Ascending aorta (tissue), 2 donors: Measurements from ENCODE around the gene RCAN3. TPM values are rescaled to one million over a fixed set of nuclear protein-coding genes. Genes with fewer than 3 reads are reported as not detected.

ENCODE experiments used
- DNase-seq, 2 donors: peaks; one replicate each; pipeline ENCODE4 v3.0.0-alpha.2; 2019; ENCODE audit warnings: low spot score in 2 of 2
- H3K27ac ChIP-seq, 2 donors: fragments of 200-600 bp; sonication (generic); one replicate each; pipeline ENCODE4 v1.5.1; 2016 to 2017; ENCODE audit warnings: mild to moderate bottlenecking in 1 of 2
- H3K27me3 ChIP-seq: fragments of 200-600 bp; sonication (generic); one replicate; pipeline ENCODE4 v1.5.1; 2017
- H3K36me3 ChIP-seq, 2 donors: fragments of 200-600 bp; sonication (generic); one replicate each; pipeline ENCODE4 v1.5.1; 2016
- H3K4me1 ChIP-seq, 2 donors: fragments of 200-600 bp; sonication (generic); one replicate each; pipeline ENCODE4 v1.5.1; 2016 to 2017; ENCODE audit warnings: mild to moderate bottlenecking in 1 of 2
- H3K4me3 ChIP-seq, 2 donors: fragments of 200-600 bp; sonication (generic); one replicate each; pipeline ENCODE4 v1.5.1; 2016 to 2017; ENCODE audit warnings: mild to moderate bottlenecking in 1 of 2
- H3K9me3 ChIP-seq, 2 donors: fragments of 200-600 bp; sonication (generic); one replicate each; pipeline ENCODE4 v1.5.1; 2016
- intact Hi-C: fragments of 100-400 bp; cut with DNase I; formaldehyde crosslinking; loops from one replicate; pipeline ENCODE4 v1.15.1; 2023
- total RNA-seq: library from RNA; depleted of rRNA; stranded (reverse); fragments of >200 nt; gene quantifications from one replicate; pipeline ENCODE4 v1.1.0, GENCODE V29; 2016
- TF ChIP-seq, protein P1 (sequence below), 3 experiments: fragments of 200-600 bp in 2 of 3; fragments of 450-650 bp in 1 of 3; sonication (generic) in 2 of 3; IDR thresholded peaks; one replicate each; pipeline ENCODE4 v1.5.1; 2016 to 2019; ENCODE audit warnings: antibody characterized with exemption in 3 of 3, mild to moderate bottlenecking in 1 of 3, moderate library complexity in 1 of 3

The RCAN3 gene
- total RNA-seq, 1 donor from 2014 or later: 2.0 TPM

DNA sequence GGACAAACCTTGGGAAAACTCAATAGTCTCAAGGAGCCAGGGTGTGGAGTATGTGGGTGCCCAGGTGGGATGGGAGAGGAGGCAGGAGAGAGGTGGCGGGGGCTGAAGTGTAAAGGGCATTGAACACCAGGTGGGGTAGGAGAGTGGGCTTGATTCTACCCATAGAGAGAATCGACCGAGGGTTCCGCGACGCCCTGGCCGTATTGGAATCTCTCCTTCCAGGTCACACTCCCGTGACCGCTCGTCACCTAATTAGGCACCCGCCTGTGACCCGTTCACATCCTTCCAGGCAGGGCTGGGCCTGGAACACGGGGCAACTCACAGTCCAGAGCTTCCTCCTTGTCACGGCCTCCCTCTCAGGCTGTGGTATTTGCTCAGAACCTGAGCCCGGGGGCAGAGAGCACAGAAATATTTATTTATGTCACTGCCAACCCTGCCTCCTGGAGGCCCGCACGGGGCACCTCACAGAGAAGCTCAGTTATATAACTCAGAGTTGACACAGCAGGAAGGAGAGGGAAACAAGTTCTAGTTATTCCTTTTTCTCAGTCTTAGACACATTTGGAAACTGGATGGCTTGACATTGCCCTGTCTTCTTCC is 65.3 kb downstream of the RCAN3 start:
- Histone ChIP-seq H3K4me1 (no peaks in the 10 kb centered on the region), H3K27me3 (no peaks in the 10 kb centered on the region), H3K36me3 (no peaks in the 10 kb centered on the region), H3K27ac (no peak overlapping the region), H3K4me3 (no peak overlapping the region), H3K9me3 (no peaks in the 10 kb centered on the region)
- DNase-seq: no peak
- TF ChIP-seq, protein P1, sequence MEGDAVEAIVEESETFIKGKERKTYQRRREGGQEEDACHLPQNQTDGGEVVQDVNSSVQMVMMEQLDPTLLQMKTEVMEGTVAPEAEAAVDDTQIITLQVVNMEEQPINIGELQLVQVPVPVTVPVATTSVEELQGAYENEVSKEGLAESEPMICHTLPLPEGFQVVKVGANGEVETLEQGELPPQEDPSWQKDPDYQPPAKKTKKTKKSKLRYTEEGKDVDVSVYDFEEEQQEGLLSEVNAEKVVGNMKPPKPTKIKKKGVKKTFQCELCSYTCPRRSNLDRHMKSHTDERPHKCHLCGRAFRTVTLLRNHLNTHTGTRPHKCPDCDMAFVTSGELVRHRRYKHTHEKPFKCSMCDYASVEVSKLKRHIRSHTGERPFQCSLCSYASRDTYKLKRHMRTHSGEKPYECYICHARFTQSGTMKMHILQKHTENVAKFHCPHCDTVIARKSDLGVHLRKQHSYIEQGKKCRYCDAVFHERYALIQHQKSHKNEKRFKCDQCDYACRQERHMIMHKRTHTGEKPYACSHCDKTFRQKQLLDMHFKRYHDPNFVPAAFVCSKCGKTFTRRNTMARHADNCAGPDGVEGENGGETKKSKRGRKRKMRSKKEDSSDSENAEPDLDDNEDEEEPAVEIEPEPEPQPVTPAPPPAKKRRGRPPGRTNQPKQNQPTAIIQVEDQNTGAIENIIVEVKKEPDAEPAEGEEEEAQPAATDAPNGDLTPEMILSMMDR (IDR thresholded peaks at IDR 0.05): no peak
- intact Hi-C loops: no loop called here

DNA sequence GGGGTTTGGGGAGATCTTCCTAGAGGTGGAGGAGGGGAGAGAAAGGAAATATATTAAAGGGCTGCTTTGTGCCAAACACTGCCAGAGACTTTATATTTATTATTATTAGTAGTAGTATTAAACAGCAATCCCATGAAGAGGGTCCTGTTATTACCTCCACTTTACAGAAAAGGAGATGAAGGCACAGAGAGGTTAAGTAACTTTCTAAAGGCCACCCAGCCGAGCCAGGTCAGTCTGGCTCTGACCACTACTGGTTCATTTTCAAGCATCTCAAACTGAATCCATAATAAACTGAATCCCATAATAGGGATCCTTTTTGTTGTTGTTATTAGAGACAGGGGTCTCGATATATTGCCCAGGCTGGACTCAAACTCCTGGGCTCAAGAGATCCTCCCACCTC is 65.8 kb downstream of the RCAN3 start:
- Histone ChIP-seq H3K27me3 (no peaks in the 10 kb centered on the region), H3K9me3 (no peaks in the 10 kb centered on the region), H3K36me3 (no peaks in the 10 kb centered on the region), H3K4me1 (no peaks in the 10 kb centered on the region), H3K27ac (no peak overlapping the region), H3K4me3 (no peak overlapping the region)
- DNase-seq: no peak
- TF ChIP-seq, protein P1 (IDR thresholded peaks at IDR 0.05): no peak
- intact Hi-C loops: no loop called here

DNA sequence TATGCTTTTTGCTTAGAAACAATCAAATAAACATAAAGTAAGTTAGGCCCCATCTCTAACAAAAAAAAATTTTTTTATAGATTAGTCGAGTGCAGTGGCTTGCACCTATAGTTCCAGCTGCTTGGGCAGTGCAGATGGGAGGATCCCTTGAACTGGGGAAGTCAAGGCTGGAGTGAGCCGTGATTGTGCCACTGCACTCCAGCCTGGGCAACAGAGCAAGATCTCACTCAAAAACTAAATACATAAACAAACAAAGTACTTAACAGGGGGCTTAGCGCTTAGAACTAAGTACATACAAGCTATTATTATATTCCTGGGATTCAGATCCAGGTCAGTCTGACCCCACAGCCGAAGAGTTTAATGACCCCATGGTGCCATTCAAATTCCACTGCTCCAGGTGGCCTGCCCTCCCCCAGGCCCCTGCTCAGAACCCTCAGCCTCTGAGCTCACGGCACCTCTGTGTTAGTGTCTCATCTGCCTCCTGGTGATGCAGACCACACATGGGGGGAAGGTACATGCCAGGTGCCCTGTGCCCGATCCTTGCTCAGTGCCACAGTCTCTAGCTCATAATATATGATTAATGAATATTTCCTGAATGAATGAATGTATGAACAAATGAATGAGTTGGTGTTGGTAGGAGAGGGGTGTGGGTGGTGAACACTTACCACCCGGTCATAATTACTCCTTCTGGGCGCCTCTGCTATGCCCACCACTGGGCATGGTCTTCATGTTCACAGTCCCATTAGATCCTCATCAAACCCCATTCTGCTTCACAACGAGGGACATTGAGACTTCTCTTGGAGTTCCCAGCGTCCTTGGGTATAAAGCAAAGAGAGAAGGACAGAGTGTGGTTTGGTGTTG is 67.9 kb downstream of the RCAN3 start:
- Histone ChIP-seq H3K4me1 (no peaks in the 10 kb centered on the region), H3K4me3 (no peak overlapping the region), H3K9me3 (no peaks in the 10 kb centered on the region), H3K27ac (no peak overlapping the region), H3K27me3 (no peaks in the 10 kb centered on the region), H3K36me3 (no peaks in the 10 kb centered on the region)
- no peak for DNase-seq
- intact Hi-C loops: no loop called here
- TF ChIP-seq, protein P1 (IDR thresholded peaks at IDR 0.05): no peak

DNA sequence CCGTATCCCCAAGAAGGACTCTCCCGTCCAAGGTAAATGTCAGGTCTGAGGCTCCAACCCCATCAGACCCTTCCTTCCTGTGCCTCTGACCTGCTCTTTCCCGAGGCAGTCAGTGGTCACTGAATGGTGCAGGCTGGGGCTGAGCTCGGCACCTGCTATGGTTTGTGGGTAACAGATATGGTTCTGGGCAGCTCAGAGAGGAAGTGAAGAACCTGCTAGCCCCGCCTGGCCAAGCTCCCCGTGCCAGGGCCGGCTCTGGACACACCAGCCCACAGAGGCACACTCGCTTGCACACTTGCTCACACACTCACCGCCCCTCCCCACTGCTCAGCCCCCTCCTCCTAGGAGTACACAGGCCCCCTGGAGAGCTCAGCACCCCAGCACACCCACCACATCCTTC is 69.7 kb downstream of the RCAN3 start:
- TF ChIP-seq, protein P1 (IDR thresholded peaks at IDR 0.05): no peak
- Histone ChIP-seq H3K27me3 (no peaks in the 10 kb centered on the region), H3K36me3 (no peaks in the 10 kb centered on the region), H3K9me3 (no peaks in the 10 kb centered on the region), H3K4me1 (no peaks in the 10 kb centered on the region), H3K4me3 (no peak overlapping the region), H3K27ac (no peak overlapping the region)
- intact Hi-C loops: no loop called here
- no peak for DNase-seq

DNA sequence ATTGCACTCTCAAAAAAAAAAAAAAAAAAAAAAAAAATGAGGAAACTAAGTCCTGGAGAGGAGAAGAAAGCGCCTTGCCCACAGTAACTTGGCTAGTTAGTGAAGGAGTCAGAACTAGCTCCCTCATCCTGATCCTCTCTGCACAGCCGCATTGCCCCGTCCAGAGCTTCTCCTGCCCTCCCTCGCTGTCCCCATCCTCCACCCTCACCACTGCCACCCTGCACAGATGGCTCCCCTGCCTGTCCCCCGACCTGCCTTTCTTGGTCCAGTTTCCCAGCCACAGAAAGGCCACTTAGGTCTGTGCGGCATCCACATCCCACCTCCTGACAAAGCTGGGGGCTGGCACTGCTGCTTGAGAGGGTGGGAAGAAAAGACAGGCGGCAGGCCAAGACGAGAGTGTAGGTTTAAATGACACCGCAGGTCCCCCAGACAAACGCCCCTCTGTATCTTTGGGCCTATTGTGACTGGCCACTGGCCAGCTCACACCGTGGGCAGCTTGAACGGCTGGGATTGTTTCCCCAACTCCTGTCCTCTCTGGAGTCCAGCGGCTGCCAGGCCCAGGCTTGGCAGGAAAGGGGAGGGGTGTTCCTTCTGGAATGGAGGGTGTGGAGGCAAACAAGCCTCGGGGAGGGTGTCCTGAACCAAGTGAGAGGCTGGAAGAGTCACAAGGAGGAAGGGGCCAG is 73.4 kb downstream of the RCAN3 start:
- no peak overlapping the region for H3K27ac ChIP-seq
- no peaks in the 10 kb centered on the region for H3K9me3 ChIP-seq
- DNase-seq: no peak
- no peak overlapping the region for H3K4me3 ChIP-seq
- H3K4me1 ChIP-seq: no peaks in the 10 kb centered on the region
- intact Hi-C loops: no loop called here
- H3K36me3 ChIP-seq: no peaks in the 10 kb centered on the region
- TF ChIP-seq, protein P1 (IDR thresholded peaks at IDR 0.05): no peak
- H3K27me3 ChIP-seq: no peaks in the 10 kb centered on the region
